OCI-LY1 (cell line): ENCODE results near the gene TACSTD2.

Experiments used
- H2AFZ ChIP-seq: fragments of 200-600 bp; sonication (generic), shearing (Covaris generic); 2 replicates; pipeline ENCODE4 v1.6.0; 2014; ENCODE audit warnings: antibody characterized with exemption, mild to moderate bottlenecking, low read length
- H3F3A ChIP-seq: fragments of 200-600 bp; sonication (generic), shearing (Covaris generic); 2 replicates; pipeline ENCODE4 v1.6.0; 2014; ENCODE audit warnings: mild to moderate bottlenecking, antibody characterized with exemption, low read length, moderate library complexity; ENCODE audit not compliant: insufficient read depth
- H3K27ac ChIP-seq: fragments of 200-600 bp; sonication (generic); 2 replicates; pipeline ENCODE4 v1.5.1; 2014; ENCODE audit warnings: low read length, mixed run types, mild to moderate bottlenecking, low read depth; ENCODE audit not compliant: poor library complexity, severe bottlenecking
- H3K27me3 ChIP-seq: fragments of 200-600 bp; sonication (generic); 2 replicates; pipeline ENCODE4 v1.6.0; 2014; ENCODE audit warnings: antibody characterized with exemption, mild to moderate bottlenecking, low read length, moderate library complexity; ENCODE audit not compliant: insufficient read depth
- H3K36me3 ChIP-seq: fragments of 200-600 bp; sonication (generic); 2 replicates; pipeline ENCODE4 v1.6.1; 2014; ENCODE audit warnings: mild to moderate bottlenecking, antibody characterized with exemption, low read length, moderate library complexity, mixed read lengths; ENCODE audit not compliant: insufficient read depth
- H3K4me1 ChIP-seq: fragments of 200-600 bp; sonication (generic); 2 replicates; pipeline ENCODE4 v1.5.1; 2014; ENCODE audit warnings: mild to moderate bottlenecking, low read length, moderate library complexity; ENCODE audit not compliant: insufficient read depth, severe bottlenecking
- H3K4me2 ChIP-seq: fragments of 200-600 bp; sonication (generic), shearing (Covaris generic); 2 replicates; pipeline ENCODE4 v1.6.1; 2014; ENCODE audit warnings: low read length
- H3K4me3 ChIP-seq: fragments of 200-600 bp; sonication (generic); 2 replicates; pipeline ENCODE4 v1.5.1; 2014; ENCODE audit warnings: low read length, low read depth, mild to moderate bottlenecking, mixed read lengths; ENCODE audit not compliant: poor library complexity, severe bottlenecking
- H3K79me2 ChIP-seq: fragments of 200-600 bp; shearing (Covaris generic); 2 replicates; pipeline ENCODE4 v1.6.1; 2016; ENCODE audit warnings: mixed run types, low read length, mixed read lengths; ENCODE audit not compliant: insufficient read depth
- H3K9ac ChIP-seq: fragments of 200-600 bp; sonication (generic), shearing (Covaris generic); 2 replicates; pipeline ENCODE4 v1.6.1; 2014; ENCODE audit warnings: mild to moderate bottlenecking, low read length, mixed read lengths
- H3K9me2 ChIP-seq: fragments of 200-600 bp; sonication (generic), shearing (Covaris generic); 2 replicates; pipeline ENCODE4 v1.6.1; 2014; ENCODE audit warnings: low read depth, mild to moderate bottlenecking, low read length, mixed read lengths
- H3K9me3 ChIP-seq: fragments of 200-600 bp; shearing (Covaris generic); 2 replicates; pipeline ENCODE4 v1.6.1; 2014; ENCODE audit warnings: low read length, mixed read lengths
- H4K20me1 ChIP-seq: fragments of 200-600 bp; sonication (generic), shearing (Covaris generic); 2 replicates; pipeline ENCODE4 v1.6.0; 2016; ENCODE audit warnings: mild to moderate bottlenecking, low read length; ENCODE audit not compliant: insufficient read depth
- CTCF ChIP-seq: fragments of 200-600 bp; sonication (generic), shearing (Covaris generic); IDR thresholded peaks from 2 replicates; pipeline ENCODE4 v1.5.1; 2017; ENCODE audit warnings: mild to moderate bottlenecking, antibody characterized with exemption, low read length, moderate library complexity, mixed read lengths
- EZH2 ChIP-seq: fragments of 200-600 bp; sonication (generic), shearing (Covaris generic); IDR thresholded peaks from 2 replicates; pipeline ENCODE4 v1.8.0; 2017; ENCODE audit warnings: borderline replicate concordance, mixed run types, mild to moderate bottlenecking, antibody characterized with exemption, low read length, moderate library complexity, mixed read lengths

TACSTD2 gene

DNA sequence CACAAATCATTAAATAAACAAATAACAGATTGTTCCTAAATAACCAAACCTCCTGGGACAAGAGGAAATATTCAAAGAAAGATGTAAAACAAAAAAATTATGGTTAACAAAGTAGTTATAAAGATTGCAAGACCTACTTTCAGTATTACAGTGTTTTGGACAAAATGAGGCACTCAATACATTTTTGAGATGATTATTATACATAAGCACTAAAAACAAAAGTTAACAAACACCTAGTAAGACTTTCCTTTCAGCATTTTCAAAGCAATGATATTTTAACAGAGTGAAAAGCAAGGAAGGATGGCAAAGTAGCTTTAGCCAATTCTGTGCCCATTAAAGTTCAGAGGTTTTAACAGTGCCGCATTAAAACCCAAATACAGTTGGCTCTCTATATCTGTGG lies 47.8 kb downstream of the TACSTD2 start:
- Histone ChIP-seq H3F3A (no peaks in the 10 kb centered on the region; the same call in 1 of the 2 replicates), H3K9ac (no peak overlapping the region)

GRCh38 chr1:58528518-58528917 lies 48.5 kb downstream of the TACSTD2 start:
- H3K79me2 ChIP-seq: no peaks in the 10 kb centered on the region
- peaks cover 6% of the 10 kb centered on the region for H3K4me1 ChIP-seq
- H3K27me3 ChIP-seq: no peaks in the 10 kb centered on the region
- H3K36me3 ChIP-seq: peaks cover 49% of the 10 kb centered on the region
- no peaks in the 10 kb centered on the region for H3K9me3 ChIP-seq
- H3F3A ChIP-seq: no peaks in the 10 kb centered on the region; the same call in 1 of the 2 replicates
- no peaks in the 10 kb centered on the region for H3K9me2 ChIP-seq
- no peak overlapping the region for H3K4me2 ChIP-seq
- no peak overlapping the region for H2AFZ ChIP-seq
- no peaks in the 10 kb centered on the region for H4K20me1 ChIP-seq
- TF ChIP-seq EZH2 (no peak), CTCF (no peak)
- H3K4me3 ChIP-seq: no peak overlapping the region
- no peak overlapping the region for H3K9ac ChIP-seq
- no peak overlapping the region for H3K27ac ChIP-seq

More for the DNA sequence above, 47.8 kb downstream of the TACSTD2 start:
- Histone ChIP-seq H3K9me2 (no peaks in the 10 kb centered on the region), H4K20me1 (no peaks in the 10 kb centered on the region), H3K27ac (no peak overlapping the region), H3K4me2 (no peak overlapping the region), H3K36me3 (peaks cover 43% of the 10 kb centered on the region), H3K4me3 (no peak overlapping the region), H3K79me2 (no peaks in the 10 kb centered on the region), H3K4me1 (peaks cover 6% of the 10 kb centered on the region), H2AFZ (no peak overlapping the region), H3K9me3 (no peaks in the 10 kb centered on the region), H3K27me3 (no peaks in the 10 kb centered on the region)
- TF ChIP-seq CTCF (no peak), EZH2 (no peak)
